Measurements from ENCODE around the gene CCDC74A.
"Not testable (repeated sequence)": the region's sequence is repeated elsewhere in the genome, so short reads cannot be mapped to it uniquely, and the experiment has no call there.

DNA sequence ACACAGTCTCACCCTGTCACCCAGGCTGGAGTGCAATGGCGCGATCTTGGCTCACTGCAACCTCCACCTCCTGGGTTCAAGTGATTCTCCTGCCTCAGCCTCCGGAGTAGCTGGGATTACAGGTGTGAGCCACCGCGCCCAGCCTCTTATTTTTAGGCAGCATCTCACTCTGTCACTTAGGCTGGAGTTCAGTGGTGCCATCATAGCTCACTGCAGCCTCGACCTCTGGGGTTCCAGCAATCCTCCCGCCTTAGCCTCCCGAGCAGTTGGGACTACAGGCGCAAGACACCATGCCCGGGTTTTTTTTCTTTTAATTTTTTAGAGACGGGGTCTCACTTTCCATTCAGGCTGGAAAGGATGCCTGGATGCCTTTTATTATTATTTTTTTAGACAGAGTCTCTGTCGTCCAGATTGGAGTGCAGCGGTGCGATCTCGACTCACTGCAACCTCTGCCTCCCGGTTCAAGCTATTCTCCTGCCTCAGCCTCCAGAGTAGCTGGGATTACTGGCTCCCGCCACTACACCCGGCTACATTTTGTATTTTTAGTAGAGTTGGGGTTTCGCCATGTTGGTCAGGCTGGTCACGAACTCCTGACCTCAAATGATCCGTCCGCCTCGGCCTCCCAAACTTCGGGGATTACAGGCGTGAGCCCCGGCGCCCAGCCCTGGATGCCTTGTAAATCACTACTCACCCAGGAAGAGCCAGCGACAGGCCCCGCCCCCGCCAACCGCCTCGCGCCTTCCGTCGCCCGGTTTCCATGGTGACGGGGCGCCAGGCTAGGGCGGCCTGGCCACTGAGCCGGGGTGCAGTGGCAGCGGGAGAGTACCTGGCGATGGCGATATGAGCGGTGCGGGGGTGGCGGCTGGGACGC, at the start of gene CCDC74A:
- not testable (repeated sequence) for TF ChIP-seq CTCF (IDR thresholded peaks at IDR 0.05; ENCODE audit: borderline replicate concordance, extremely low read depth, low read length, poor library complexity, severe bottlenecking); EZH2 (IDR thresholded peaks at IDR 0.05; ENCODE audit: borderline replicate concordance, low read depth, low read length, severe bottlenecking)
